ENCODE measurements around the gene GRPEL1. TPM values are rescaled to one million over a fixed set of nuclear protein-coding genes. Genes with fewer than 3 reads are reported as not detected.

Gene GRPEL1
- total RNA-seq, 1 experiment from 2014 or later = 74.5 TPM

- Histone ChIP-seq H3K9me3 (ENCODE audit: low read length) (no peaks in the 10 kb centered on the region), H3K27ac (ENCODE audit: low read length) (no peak overlapping the region), H3F3A (ENCODE audit: low read length, unreplicated experiment) (no peaks in the 10 kb centered on the region), H3K9me2 (replicated peaks; ENCODE audit: low read length) (no peaks in the 10 kb centered on the region), H3K9ac (ENCODE audit: low read length) (no peak overlapping the region), H3K4me1 (ENCODE audit: insufficient read depth, low read length) (peaks cover 12% of the 10 kb centered on the region; the same call in 1 of the 2 replicates), H4K20me1 (ENCODE audit: low read length) (peaks cover 37% of the 10 kb centered on the region), H3K36me3 (ENCODE audit: low read depth, low read length) (peaks cover 58% of the 10 kb centered on the region), H3K4me2 (ENCODE audit: low read length) (no peak overlapping the region), H3K4me3 (ENCODE audit: low read length) (no peak overlapping the region), H2AFZ (ENCODE audit: low read length) (no peak overlapping the region), H3K27me3 (ENCODE audit: low read length) (no peaks in the 10 kb centered on the region), H3K79me2 (ENCODE audit: low read length) (peaks cover 40% of the 10 kb centered on the region)
- TF ChIP-seq EZH2phosphoT487 (IDR thresholded peaks at IDR 0.05; ENCODE audit: borderline replicate concordance, low read length) = no peak
- TF ChIP-seq EZH2 (IDR thresholded peaks at IDR 0.05; ENCODE audit: low read length, unreplicated experiment) = no peak
- TF ChIP-seq CTCF (conservative IDR thresholded peaks at IDR 0.05; ENCODE audit: low read depth, low read length) = no peak
- no TSS peak for BruUV-seq (replicated peaks)
- no peak for DNase-seq
- CTCF ChIA-PET = no interaction called here
- intact Hi-C loops (cut with micrococcal nuclease) = no loop called here
- ATAC-seq = no peak
- POLR2A ChIA-PET (ENCODE audit: unreplicated experiment) = no interaction called here
Measured at GRCh38 chr4:7061815-7062214, 6.0 kb downstream of the GRPEL1 start.

- ChIA-PET POLR2A (ENCODE audit: unreplicated experiment) (no interaction called here), CTCF (no interaction called here)
- ATAC-seq = no peak
- H3K9me2 ChIP-seq (replicated peaks; ENCODE audit: low read length) = no peaks in the 10 kb centered on the region
- no peak for DNase-seq
- no peak overlapping the region for H3K4me2 ChIP-seq (ENCODE audit: low read length)
- BruUV-seq (replicated peaks) = no TSS peak
- peaks cover 27% of the 10 kb centered on the region for H3K79me2 ChIP-seq (ENCODE audit: low read length)
- H2AFZ ChIP-seq (ENCODE audit: low read length) = no peak overlapping the region
- no peaks in the 10 kb centered on the region for H3F3A ChIP-seq (ENCODE audit: low read length, unreplicated experiment)
- no peaks in the 10 kb centered on the region for H3K9me3 ChIP-seq (ENCODE audit: low read length)
- no peak for TF ChIP-seq EZH2phosphoT487 (IDR thresholded peaks at IDR 0.05; ENCODE audit: borderline replicate concordance, low read length)
- TF ChIP-seq CTCF (conservative IDR thresholded peaks at IDR 0.05; ENCODE audit: low read depth, low read length) = no peak
- TF ChIP-seq EZH2 (IDR thresholded peaks at IDR 0.05; ENCODE audit: low read length, unreplicated experiment) = no peak
- no peak overlapping the region for H3K27ac ChIP-seq (ENCODE audit: low read length)
- peaks cover 52% of the 10 kb centered on the region for H3K36me3 ChIP-seq (ENCODE audit: low read depth, low read length)
- no peak overlapping the region for H3K4me3 ChIP-seq (ENCODE audit: low read length)
- intact Hi-C loops (cut with micrococcal nuclease) = no loop called here
- H3K4me1 ChIP-seq (ENCODE audit: insufficient read depth, low read length) = 0 out of 2 replicates have a peak, but pooled peaks cover 2% of the 10 kb centered on the region
- peaks cover 25% of the 10 kb centered on the region for H4K20me1 ChIP-seq (ENCODE audit: low read length)
- H3K9ac ChIP-seq (ENCODE audit: low read length) = no peak overlapping the region
- H3K27me3 ChIP-seq (ENCODE audit: low read length) = no peaks in the 10 kb centered on the region
Measured at GRCh38 chr4:7060346-7061150, 7.3 kb downstream of the GRPEL1 start.

GRCh38 chr4:7059662-7060061 is 8.2 kb downstream of the GRPEL1 start:
- no peaks in the 10 kb centered on the region for H3K9me3 ChIP-seq (ENCODE audit: low read length)
- ATAC-seq = no peak
- BruUV-seq (replicated peaks) = no TSS peak
- no peak overlapping the region for H3K4me3 ChIP-seq (ENCODE audit: low read length)
- peaks cover 48% of the 10 kb centered on the region for H3K36me3 ChIP-seq (ENCODE audit: low read depth, low read length)
- no peak overlapping the region for H3K4me2 ChIP-seq (ENCODE audit: low read length)
- H3K4me1 ChIP-seq (ENCODE audit: insufficient read depth, low read length) = no peaks in the 10 kb centered on the region
- DNase-seq = no peak
- peaks cover 16% of the 10 kb centered on the region for H4K20me1 ChIP-seq (ENCODE audit: low read length)
- peaks cover 19% of the 10 kb centered on the region for H3K79me2 ChIP-seq (ENCODE audit: low read length)
- TF ChIP-seq CTCF (conservative IDR thresholded peaks at IDR 0.05; ENCODE audit: low read depth, low read length) (no peak), EZH2 (IDR thresholded peaks at IDR 0.05; ENCODE audit: low read length, unreplicated experiment) (no peak), EZH2phosphoT487 (IDR thresholded peaks at IDR 0.05; ENCODE audit: borderline replicate concordance, low read length) (no peak)
- ChIA-PET POLR2A (ENCODE audit: unreplicated experiment) (no interaction called here), CTCF (no interaction called here)
- no peak overlapping the region for H3K27ac ChIP-seq (ENCODE audit: low read length)
- no peak overlapping the region for H2AFZ ChIP-seq (ENCODE audit: low read length)
- H3K9me2 ChIP-seq (replicated peaks; ENCODE audit: low read length) = no peaks in the 10 kb centered on the region
- H3K27me3 ChIP-seq (ENCODE audit: low read length) = no peaks in the 10 kb centered on the region
- H3F3A ChIP-seq (ENCODE audit: low read length, unreplicated experiment) = no peaks in the 10 kb centered on the region
- H3K9ac ChIP-seq (ENCODE audit: low read length) = no peak overlapping the region
- intact Hi-C loops (cut with micrococcal nuclease) = no loop called here
